Duodenal mucosa (tissue), 2 donors: ENCODE measurements around the gene TRAF5.

Experiments
- H3K27ac ChIP-seq: one replicate; pipeline ENCODE4 v1.7.0; 2013; ENCODE audit warnings: low read depth, low read length
- H3K27me3 ChIP-seq, 2 donors: one replicate each; pipeline ENCODE4 v1.7.0; 2013; ENCODE audit warnings: low read length in 2 of 2, control low read depth in 1 of 2; ENCODE audit not compliant: insufficient read depth in 2 of 2, control insufficient read depth in 1 of 2
- H3K36me3 ChIP-seq, 2 donors: one replicate each; pipeline ENCODE4 v1.7.0; 2013; ENCODE audit warnings: low read length in 2 of 2, control low read depth in 1 of 2; ENCODE audit not compliant: insufficient read depth in 2 of 2, control insufficient read depth in 1 of 2
- H3K4me1 ChIP-seq, 2 donors: one replicate each; pipeline ENCODE4 v1.7.0; 2013; ENCODE audit warnings: low read length in 2 of 2, control low read depth in 1 of 2; ENCODE audit not compliant: insufficient read depth in 2 of 2, control insufficient read depth in 1 of 2
- H3K4me3 ChIP-seq, 2 donors: one replicate each; pipeline ENCODE4 v1.7.0; 2013; ENCODE audit warnings: low read length in 2 of 2, low read depth in 1 of 2
- H3K9ac ChIP-seq, 2 donors: one replicate each; pipeline ENCODE4 v1.7.0; 2013; ENCODE audit warnings: low read length in 2 of 2, low read depth in 1 of 2
- H3K9me3 ChIP-seq, 2 donors: one replicate each; pipeline ENCODE4 v1.7.0; 2013; ENCODE audit warnings: low read length in 2 of 2, control low read depth in 1 of 2; ENCODE audit not compliant: control insufficient read depth in 1 of 2

TRAF5 gene

DNA sequence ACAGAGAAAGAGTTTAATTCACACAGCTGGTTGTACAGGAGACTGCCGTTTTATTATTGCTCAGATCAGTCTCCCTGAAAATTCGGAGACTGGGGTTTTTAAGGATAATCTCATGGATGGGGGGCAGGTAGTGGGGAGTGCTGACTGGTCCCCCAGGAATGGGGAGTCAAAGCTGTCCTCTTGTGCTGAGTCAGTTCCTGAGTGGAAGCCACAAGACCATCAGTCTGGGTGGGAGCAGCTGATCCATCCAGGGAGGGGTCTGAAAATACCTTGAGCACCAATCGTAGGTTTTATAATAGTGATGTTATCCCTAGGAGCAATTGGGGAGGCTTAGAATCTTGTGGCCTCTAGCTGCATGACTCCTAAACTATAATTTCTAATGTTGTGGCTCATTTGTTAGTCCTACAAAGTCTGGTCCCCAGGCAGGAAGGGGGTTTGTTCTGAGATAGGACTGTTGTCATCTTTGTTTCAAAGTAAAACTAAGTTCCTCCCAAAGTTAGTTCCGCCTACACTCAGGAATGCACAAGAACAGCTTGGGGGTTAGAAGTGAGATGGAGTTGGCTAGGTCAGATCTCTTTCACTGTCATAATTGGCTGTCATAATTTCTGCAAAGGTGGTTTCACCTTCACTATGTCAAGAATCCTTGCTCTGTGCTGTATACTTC is 50.3 kb downstream of the TRAF5 start:
- peaks cover 0 to 10% of the 10 kb centered on the region in 2 donors for H3K4me1 ChIP-seq
- no peaks in the 10 kb centered on the region for H3K27me3 ChIP-seq
- no peak overlapping the region for H3K4me3 ChIP-seq
- no peaks in the 10 kb centered on the region for H3K9me3 ChIP-seq
- no peak overlapping the region for H3K27ac ChIP-seq
- H3K9ac ChIP-seq, result no peak overlapping the region
- peaks cover 0 to 6% of the 10 kb centered on the region in 2 donors for H3K36me3 ChIP-seq

DNA sequence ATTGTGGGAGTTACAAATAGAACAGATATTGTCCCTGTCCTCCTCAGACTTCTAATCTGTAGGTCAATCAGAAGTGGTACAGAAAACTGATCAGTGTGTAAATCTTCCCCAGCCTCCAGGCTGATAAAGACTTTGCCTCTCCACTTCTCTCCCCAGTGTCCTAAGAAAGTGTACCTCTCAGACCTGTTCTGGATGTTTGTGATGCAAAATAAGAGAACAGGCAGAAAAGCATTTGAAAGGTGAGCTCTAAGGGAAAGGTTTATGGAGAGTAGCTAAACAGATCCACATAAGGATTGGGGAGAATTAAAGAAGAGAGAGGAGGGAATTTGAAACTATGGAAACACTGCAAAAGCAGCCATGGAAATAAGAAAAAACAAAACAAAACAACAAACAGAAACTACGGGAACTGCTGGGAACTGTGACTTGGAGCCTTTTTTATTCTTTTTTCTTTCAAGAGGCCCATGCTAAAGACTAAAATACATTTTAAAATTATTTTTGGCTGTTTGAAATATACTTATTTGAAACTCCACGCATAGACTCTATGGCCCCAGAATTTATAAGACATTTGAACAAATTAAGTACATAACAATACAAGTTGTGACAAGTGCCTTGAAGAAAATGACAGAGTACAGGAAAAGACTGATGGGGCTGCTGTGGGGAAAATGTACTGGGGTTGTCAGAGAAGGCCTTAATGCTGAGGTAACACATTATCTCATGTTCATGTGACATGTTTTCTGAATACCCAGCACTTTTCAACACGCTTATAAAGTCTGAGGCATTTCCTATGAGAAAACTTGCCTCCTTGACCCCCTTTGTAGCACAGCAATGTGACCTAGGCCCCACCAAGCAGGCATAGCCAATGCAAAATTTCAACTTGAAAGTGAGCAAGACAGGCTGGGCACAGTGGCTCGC is 51.2 kb downstream of the TRAF5 start:
- no peak overlapping the region for H3K27ac ChIP-seq

DNA sequence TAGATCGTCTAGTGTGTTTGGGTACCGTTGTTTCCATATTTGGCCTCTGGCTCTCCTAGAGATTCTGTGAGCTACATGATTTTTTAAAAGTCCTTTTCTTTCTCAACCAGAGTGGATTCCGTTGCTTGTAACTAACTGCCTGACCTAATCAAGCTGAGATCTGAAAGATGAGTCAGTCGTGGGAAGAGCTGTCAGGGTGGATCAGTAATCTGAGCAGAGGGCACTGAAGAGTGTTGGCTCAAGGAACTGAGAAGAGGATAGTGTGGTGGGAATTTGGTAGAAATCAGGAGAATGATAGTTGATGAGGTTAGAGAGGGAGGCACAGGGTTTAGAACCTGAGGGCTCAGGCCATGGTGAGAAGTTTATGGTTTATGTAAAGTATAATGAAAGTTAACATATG is 52.2 kb downstream of the TRAF5 start:
- Histone ChIP-seq H3K9ac (no peak overlapping the region), H3K4me3 (no peak overlapping the region), H3K9me3 (no peaks in the 10 kb centered on the region)

More for the DNA sequence above, 51.2 kb downstream of the TRAF5 start:
- no peaks in the 10 kb centered on the region for H3K27me3 ChIP-seq
- H3K4me3 ChIP-seq, result no peak overlapping the region
- H3K9ac ChIP-seq, result no peak overlapping the region
- H3K36me3 ChIP-seq, result no peaks in the 10 kb centered on the region
- H3K9me3 ChIP-seq, result no peaks in the 10 kb centered on the region
- H3K4me1 ChIP-seq, result peaks cover 0 to 12% of the 10 kb centered on the region in 2 donors

DNA sequence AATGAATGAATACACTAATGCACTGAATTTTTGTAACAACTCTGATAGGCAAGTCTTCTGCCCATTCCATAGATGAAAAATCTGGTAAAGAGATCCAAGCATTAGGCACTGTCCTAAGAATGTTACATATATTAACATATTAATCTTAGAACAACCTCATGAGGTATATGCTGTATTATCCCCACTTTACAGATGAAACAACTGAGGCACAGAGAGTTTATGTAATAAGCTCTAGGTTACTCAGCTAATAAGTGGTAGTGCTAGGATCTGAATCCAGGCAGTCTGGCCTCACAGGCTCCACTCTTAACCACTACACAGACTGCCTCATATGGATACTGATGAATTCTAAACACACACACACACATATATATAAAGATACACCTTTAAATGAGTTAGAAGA is 52.8 kb downstream of the TRAF5 start:
- Histone ChIP-seq H3K27ac (no peak overlapping the region), H3K9me3 (no peaks in the 10 kb centered on the region), H3K4me1 (peaks cover 9 to 21% of the 10 kb centered on the region in 2 donors), H3K36me3 (no peaks in the 10 kb centered on the region), H3K9ac (no peak overlapping the region), H3K27me3 (no peaks in the 10 kb centered on the region), H3K4me3 (no peak overlapping the region)

More for the DNA sequence above, 52.2 kb downstream of the TRAF5 start:
- peaks cover 8 to 19% of the 10 kb centered on the region in 2 donors for H3K4me1 ChIP-seq
- no peak overlapping the region for H3K27ac ChIP-seq
- no peaks in the 10 kb centered on the region for H3K36me3 ChIP-seq
- no peaks in the 10 kb centered on the region for H3K27me3 ChIP-seq

DNA sequence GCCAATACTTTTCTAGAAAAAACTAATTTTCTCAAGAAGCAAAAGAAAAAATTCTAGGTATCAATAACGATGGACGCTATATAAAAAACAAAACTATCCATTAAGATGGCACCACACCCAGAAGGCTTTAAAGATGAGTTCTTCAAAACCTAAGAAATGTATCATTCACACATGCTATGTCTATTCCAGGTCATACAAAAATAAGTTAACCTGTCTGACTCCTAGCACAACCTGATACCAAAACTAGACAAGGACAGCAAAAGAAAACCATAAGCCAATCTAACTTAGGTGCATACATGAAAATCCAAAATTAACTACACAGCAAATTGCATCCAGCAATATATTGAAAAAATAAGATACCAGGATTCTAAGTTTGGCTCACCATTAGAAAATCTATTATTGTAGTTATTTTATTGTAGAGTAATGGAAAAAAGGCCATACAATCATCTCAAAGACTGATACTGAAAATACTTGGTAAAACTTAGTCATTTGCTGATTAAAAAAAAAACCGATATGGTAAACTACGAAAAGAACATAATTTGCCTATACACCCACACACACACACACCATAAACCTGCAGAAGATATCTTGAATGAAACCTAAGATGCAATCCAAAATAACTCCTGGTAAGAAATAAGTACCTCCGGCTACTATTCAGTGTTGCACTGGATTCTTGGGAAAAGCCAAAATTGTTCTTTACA is 55.0 kb downstream of the TRAF5 start:
- peaks cover 9 to 16% of the 10 kb centered on the region in 2 donors for H3K4me1 ChIP-seq
- H3K9ac ChIP-seq, result peak overlapping the region in 1 of 2 donors; percentile 87
- no peaks in the 10 kb centered on the region for H3K36me3 ChIP-seq
- H3K9me3 ChIP-seq, result no peaks in the 10 kb centered on the region
- no peaks in the 10 kb centered on the region for H3K27me3 ChIP-seq
- H3K27ac ChIP-seq, result no peak overlapping the region
- H3K4me3 ChIP-seq, result peak overlapping the region; percentile 77 to 96

DNA sequence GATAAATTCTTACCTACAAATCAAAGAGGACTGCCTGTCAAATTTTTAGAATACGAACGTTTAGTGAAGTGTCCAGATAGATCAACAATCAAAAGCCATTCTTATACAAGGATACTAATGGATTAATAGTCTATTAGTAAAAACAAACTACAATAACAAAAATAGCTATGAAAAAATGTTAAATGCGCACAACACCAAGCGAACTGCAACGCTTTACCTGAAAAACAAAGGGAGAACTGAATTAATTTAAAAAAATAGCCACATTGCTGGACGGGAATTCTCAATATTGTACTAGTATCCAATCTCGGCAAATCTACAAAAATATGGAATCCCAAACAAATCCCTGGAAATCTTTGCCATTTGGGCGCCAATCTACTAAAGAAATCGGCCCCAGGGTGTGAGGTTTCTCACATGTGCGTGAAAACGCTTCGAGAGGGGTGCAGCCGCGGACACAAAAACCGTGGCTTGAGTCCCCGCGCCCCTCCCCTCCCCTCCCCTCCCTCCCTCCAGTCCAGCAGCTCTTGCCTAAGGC is 55.6 kb downstream of the TRAF5 start:
- Histone ChIP-seq H3K4me1 (peaks cover 9 to 16% of the 10 kb centered on the region in 2 donors), H3K27ac (peak overlapping the region; percentile 97), H3K9ac (peak overlapping the region; percentile 61 to 87), H3K9me3 (no peaks in the 10 kb centered on the region), H3K27me3 (no peaks in the 10 kb centered on the region), H3K36me3 (no peaks in the 10 kb centered on the region), H3K4me3 (peak overlapping the region; percentile 77 to 96)

DNA sequence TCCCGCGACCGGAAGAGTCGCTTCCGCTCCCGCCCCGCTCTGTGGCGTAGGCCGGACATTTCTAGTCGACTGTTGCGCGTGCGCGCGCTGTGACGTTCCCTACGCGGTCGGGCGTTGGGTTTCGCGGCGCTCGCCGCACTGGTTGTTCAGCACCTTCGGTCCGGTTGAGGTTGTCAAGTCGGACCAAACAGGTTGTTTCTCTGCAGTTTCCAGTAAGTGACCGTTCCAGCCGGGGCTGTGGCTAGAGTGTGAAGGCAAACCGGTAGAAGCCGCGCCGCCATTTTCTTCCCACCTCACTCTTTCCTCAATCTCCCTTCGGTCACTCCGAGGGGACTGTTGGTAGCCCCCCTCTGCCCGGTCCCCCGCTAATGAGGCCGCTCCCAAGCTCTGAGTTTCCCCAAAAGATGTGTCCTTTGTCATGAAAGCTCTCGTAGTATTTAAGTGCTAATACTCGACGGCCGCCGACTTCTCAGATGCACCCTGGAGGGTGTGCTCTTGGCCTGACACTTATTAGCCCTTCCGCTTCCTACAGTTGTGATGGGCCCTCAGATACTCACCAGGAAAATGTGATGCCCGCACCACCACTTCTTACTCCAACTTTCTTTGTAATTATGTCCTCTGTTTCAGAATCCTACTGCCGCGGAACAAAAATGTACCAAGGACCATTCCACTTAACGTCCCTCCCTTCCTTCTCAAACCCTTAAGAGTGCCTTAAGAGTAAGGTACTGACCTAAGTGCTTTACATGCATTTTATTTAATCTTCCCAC is 56.3 kb downstream of the TRAF5 start:
- Histone ChIP-seq H3K9me3 (no peaks in the 10 kb centered on the region), H3K4me3 (peak overlapping the region; percentile 77 to 96), H3K27me3 (no peaks in the 10 kb centered on the region), H3K9ac (peak overlapping the region; percentile 87 to 96), H3K36me3 (no peaks in the 10 kb centered on the region), H3K27ac (peak overlapping the region; percentile 97), H3K4me1 (peaks cover 9 to 16% of the 10 kb centered on the region in 2 donors)

DNA sequence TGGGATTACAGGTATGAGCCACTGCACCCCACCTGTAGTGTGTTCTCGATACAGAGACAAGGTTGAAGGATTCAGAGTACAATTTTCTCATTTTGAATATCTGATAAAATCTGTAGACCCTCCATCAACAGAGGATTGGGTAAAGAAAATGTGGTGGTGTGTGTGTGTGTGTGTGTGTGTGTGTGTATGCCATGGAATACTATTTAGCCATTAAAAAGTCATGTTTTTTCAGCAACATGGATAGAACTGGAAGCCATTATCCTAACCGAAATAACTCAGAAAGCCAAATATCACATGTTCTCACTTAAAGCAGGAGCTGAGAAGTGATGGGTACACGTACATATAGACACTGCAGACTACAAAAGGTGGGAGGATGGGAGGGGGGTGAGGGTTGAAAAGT is 57.9 kb downstream of the TRAF5 start:
- Histone ChIP-seq H3K9ac (no peak overlapping the region), H3K4me1 (peaks cover 9 to 16% of the 10 kb centered on the region in 2 donors), H3K9me3 (no peaks in the 10 kb centered on the region), H3K27ac (no peak overlapping the region), H3K4me3 (no peak overlapping the region), H3K36me3 (no peaks in the 10 kb centered on the region), H3K27me3 (no peaks in the 10 kb centered on the region)

DNA sequence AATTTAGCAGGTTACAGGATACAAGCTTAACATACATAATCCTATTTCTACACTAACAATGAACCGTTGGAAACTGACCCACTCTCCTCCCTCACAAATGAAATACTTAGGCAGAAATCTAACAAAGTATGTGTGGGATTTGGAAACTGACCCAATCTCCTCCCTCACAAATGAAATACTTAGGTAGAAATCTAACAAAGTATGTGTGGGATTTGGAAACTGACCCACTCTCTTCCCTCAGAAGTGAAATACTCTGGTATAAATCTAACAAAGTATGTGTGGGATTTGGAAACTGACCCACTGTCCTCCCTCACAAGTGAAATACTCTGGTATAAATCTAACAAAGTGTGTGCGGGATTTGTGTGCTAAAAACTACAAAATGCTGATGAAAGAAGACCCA is 60.3 kb downstream of the TRAF5 start:
- H3K4me1 ChIP-seq, result peaks cover 9 to 11% of the 10 kb centered on the region in 2 donors
- H3K36me3 ChIP-seq, result no peaks in the 10 kb centered on the region
- no peak overlapping the region for H3K27ac ChIP-seq
- H3K9ac ChIP-seq, result no peak overlapping the region
- H3K4me3 ChIP-seq, result no peak overlapping the region
- H3K9me3 ChIP-seq, result no peaks in the 10 kb centered on the region
- H3K27me3 ChIP-seq, result no peaks in the 10 kb centered on the region
